Panc1 (cell line): ENCODE results near the gene TTF1. TPM values are rescaled to one million over a fixed set of nuclear protein-coding genes. Genes with fewer than 3 reads are reported as not detected.

Source experiments
- ATAC-seq: fragments of 200-7000 bp; cut with Tn5 transposase; 2 replicates; pipeline ENCODE4 v1.9.1; 2020; ENCODE audit warnings: mild to moderate bottlenecking, moderate library complexity
- BruUV-seq: library from RNA; stranded (reverse); fragments of 400-500 nt; replicated peaks from 2 replicates; lab custom pipeline; 2021; lab: Mats Ljungman, UMichigan
- CTCF ChIA-PET: fragments of 300-600 bp; sonication (Branson Sonifier 250); formaldehyde crosslinking; loops from one replicate; lab custom pipeline; 2022; ENCODE audit warnings: antibody characterized with exemption; lab: Charles Lee
- POLR2A ChIA-PET: fragments of 300-600 bp; sonication (Branson Sonifier 250); formaldehyde crosslinking; loops from one replicate; lab custom pipeline; 2022; ENCODE audit warnings: antibody characterized with exemption; lab: Charles Lee
- DNase-seq: peaks from one replicate; pipeline ENCODE4 v3.0.0-alpha.2; 2010; ENCODE audit warnings: low read depth, low spot score
- H3K27ac ChIP-seq: 2 replicates; pipeline ENCODE4 v1.5.1; 2011; ENCODE audit warnings: mild to moderate bottlenecking, low read length, inconsistent platforms
- H3K27me3 ChIP-seq: fragments of 200-500 bp; sonication (Bioruptor generic); 2 replicates; pipeline ENCODE4 v1.6.0; 2014; ENCODE audit warnings: low read length, inconsistent platforms; ENCODE audit not compliant: control insufficient read depth, insufficient read depth
- H3K36me3 ChIP-seq: fragments of 200-500 bp; sonication (Bioruptor generic); 2 replicates; pipeline ENCODE4 v1.5.1; 2014; ENCODE audit warnings: inconsistent platforms, mild to moderate bottlenecking, low read length, moderate library complexity; ENCODE audit not compliant: control insufficient read depth, insufficient read depth
- H3K4me1 ChIP-seq: 2 replicates; pipeline ENCODE4 v1.5.1; 2011; ENCODE audit warnings: inconsistent platforms, mild to moderate bottlenecking, low read length, moderate library complexity; ENCODE audit not compliant: control insufficient read depth, insufficient read depth
- H3K4me3 ChIP-seq, 2 experiments: 2 replicates each; pipeline ENCODE4 v1.5.1; 2011 to 2012; ENCODE audit warnings: low read depth in 2 of 2, low read length in 2 of 2, mild to moderate bottlenecking in 2 of 2, inconsistent platforms in 1 of 2, moderate library complexity in 1 of 2
- H3K9me3 ChIP-seq: fragments of 200-500 bp; sonication (Bioruptor generic); 2 replicates; pipeline ENCODE4 v1.5.1; 2014; ENCODE audit warnings: low read depth, mild to moderate bottlenecking, inconsistent platforms, low read length, moderate library complexity; ENCODE audit not compliant: control insufficient read depth, insufficient read depth
- CTCF ChIP-seq: fragments of 450-650 bp; IDR thresholded peaks from 2 replicates; pipeline ENCODE4 v1.5.1; 2017; ENCODE audit warnings: mild to moderate bottlenecking
- POLR2AphosphoS5 ChIP-seq: IDR thresholded peaks from 2 replicates; pipeline ENCODE4 v1.6.1; 2012; ENCODE audit warnings: mild to moderate bottlenecking, low read depth, low read length, moderate library complexity
- REST ChIP-seq, 2 experiments: IDR thresholded peaks; 2 replicates each; pipeline ENCODE4 v1.6.1; 2011 to 2012; ENCODE audit warnings: low read depth in 2 of 2, control low read depth in 1 of 2, low read length in 1 of 2, mild to moderate bottlenecking in 1 of 2, moderate library complexity in 1 of 2; ENCODE audit not compliant: insufficient read depth in 1 of 2
- SIN3A ChIP-seq: IDR thresholded peaks from 2 replicates; pipeline ENCODE4 v1.6.1; 2012; ENCODE audit warnings: low read depth, mild to moderate bottlenecking, low read length, moderate library complexity, borderline replicate concordance; ENCODE audit not compliant: insufficient read depth
- TCF7L2 ChIP-seq: IDR thresholded peaks from 2 replicates; pipeline ENCODE4 v1.6.1; 2011; ENCODE audit warnings: mild to moderate bottlenecking, low read depth, low read length, inconsistent platforms
- in situ Hi-C: cut with HindIII; loops from 2 replicates; pipeline ENCODE4 v1.10.0; 2016; ENCODE audit warnings: low sequenced_read_pairs, low pct_unique_long_range_greater_than_20kb
- intact Hi-C: fragments of 100-400 bp; cut with micrococcal nuclease; formaldehyde crosslinking; loops from one replicate; pipeline ENCODE4 v1.10.0; 2022; ENCODE audit not compliant: unreplicated experiment
- total RNA-seq: library from RNA; stranded (reverse); gene quantifications from one replicate; pipeline ENCODE4 v1.2.1, GENCODE V29; 2021; ENCODE audit not compliant: unreplicated experiment

Gene TTF1
- total RNA-seq, 1 experiment from 2014 or later: 8.4 TPM

GRCh38 chr9:132356324-132356924 lies 50.2 kb downstream of the TTF1 start:
- intact Hi-C loops (no loop called here), in situ Hi-C loops (no loop called here)
- no peak for DNase-seq
- ChIA-PET CTCF (no interaction called here), POLR2A (no interaction called here)
- Histone ChIP-seq H3K36me3 (peaks cover 9% of the 10 kb centered on the region), H3K27ac (no peak overlapping the region), H3K4me1 (peaks cover 19% of the 10 kb centered on the region; the same call in 1 of the 2 replicates), H3K4me3 (no peak overlapping the region), H3K27me3 (no peaks in the 10 kb centered on the region), H3K9me3 (no peaks in the 10 kb centered on the region)
- ATAC-seq: no peak
- TF ChIP-seq TCF7L2 (no peak), REST (IDR thresholded peaks at IDR 0.05; ENCODE audit: insufficient read depth in 1 of 2, low read depth in 2 of 2, low read length in 1 of 2) (no peak), POLR2AphosphoS5 (no peak), CTCF (no peak), SIN3A (no peak)
- BruUV-seq: no TSS peak

- DNase-seq (peak; percentile 76), ATAC-seq (peak; percentile 99)
- ChIA-PET CTCF (interaction anchor here (0.6 kb wide), 1 partner anchor 104 kb away, joined by 3 read pairs; no protein-coding TSS in a partner anchor), POLR2A (interaction anchor here (0.7 to 1.2 kb wide), 2 partner anchors 13 to 19 kb away, joined by 3 to 14 read pairs; no protein-coding TSS in a partner anchor)
- no peaks in the 10 kb centered on the region for H3K9me3 ChIP-seq
- peak; percentile 79 for TF ChIP-seq POLR2AphosphoS5
- no peak for TF ChIP-seq REST (IDR thresholded peaks at IDR 0.05; ENCODE audit: insufficient read depth in 1 of 2, low read depth in 2 of 2, low read length in 1 of 2)
- peak within 1 kb of the TSS; percentile 82 to 86 for H3K4me3 ChIP-seq
- peaks cover 24% of the 10 kb centered on the region for H3K36me3 ChIP-seq
- intact Hi-C loops: no loop called here
- no TSS peak for BruUV-seq
- H3K4me1 ChIP-seq: peaks cover 20% of the 10 kb centered on the region; the same call in 1 of the 2 replicates
- in situ Hi-C loops: no loop called here
- peak within 1 kb of the TSS; percentile 98 for H3K27ac ChIP-seq
- no peaks in the 10 kb centered on the region for H3K27me3 ChIP-seq
Measured at GRCh38 chr9:132354637-132355355, 51.8 kb downstream of the TTF1 start, which contains the start of gene SETX. SETX (minus strand) TSS chr9:132354986; CDS start chr9:132349428, 5,558 bp downstream.
